ENCODE data around the gene RBM20.
"Not testable (repeated sequence)": the region's sequence is repeated elsewhere in the genome, so short reads cannot be mapped to it uniquely, and the experiment has no call there.

DNA sequence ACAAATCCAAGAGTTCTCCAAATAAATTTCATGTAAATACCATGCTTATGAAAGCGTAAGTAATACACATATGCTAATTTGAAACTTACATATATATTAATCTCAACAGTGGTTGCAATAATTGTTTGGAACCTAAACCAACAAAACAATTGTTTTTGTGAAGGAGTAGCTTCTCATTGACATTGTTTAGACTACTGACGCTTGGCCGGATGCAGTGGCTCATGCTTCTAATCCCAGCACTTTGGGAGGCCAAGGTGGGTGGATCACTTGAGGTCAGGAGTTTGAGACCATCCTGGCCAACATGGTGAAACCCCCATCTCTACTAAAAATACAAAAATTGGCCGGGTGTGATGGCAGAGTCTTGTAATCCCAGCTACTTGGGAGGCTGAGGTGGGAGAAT is 61.5 kb downstream of the RBM20 start:
- not testable (repeated sequence) for TF ChIP-seq EZH2 (IDR thresholded peaks at IDR 0.05; ENCODE audit: insufficient read depth, poor library complexity, severe bottlenecking); EZH2phosphoT487 (IDR thresholded peaks at IDR 0.05; ENCODE audit: insufficient read depth, low read depth)
